ENCODE data around the gene GALNTL6.

- no peak for TF ChIP-seq CTCF (IDR thresholded peaks at IDR 0.05)
- TF ChIP-seq EP300 (IDR thresholded peaks at IDR 0.05) = no peak
- no peak for TF ChIP-seq POLR2A (IDR thresholded peaks at IDR 0.05)
Observed at GRCh38 chr4:172486531-172486930, 673.3 kb downstream of the GALNTL6 start.

Data from suprapubic skin (tissue), 3 donors.